Activated CD4-positive, alpha-beta memory T cell treated with anti-CD3 and anti-CD28 coated beads, Interleukin-2, amount 10 ng/mL, durations not matched to agents 7 days and 5 days (primary cell): ENCODE results near the gene LTO1. TPM values are rescaled to one million over a fixed set of nuclear protein-coding genes. Genes with fewer than 3 reads are reported as not detected.

Experiments
- CTCF ChIA-PET: fragments of 350-600 bp; sonication (Branson Sonifier 250); formaldehyde crosslinking; loops from one replicate; lab custom pipeline; 2021; ENCODE audit warnings: antibody characterized with exemption, inconsistent platforms; lab: Charles Lee
- POLR2A ChIA-PET: fragments of 350-600 bp; sonication (Branson Sonifier 250); formaldehyde crosslinking; loops from one replicate; lab custom pipeline; 2021; ENCODE audit warnings: antibody characterized with exemption; lab: Charles Lee
- DNase-seq: peaks from one replicate; pipeline ENCODE4 v3.0.0-alpha.2; 2020
- H3K27ac Mint-ChIP-seq: one replicate; pipeline ENCODE4 v1.8.0; 2021; ENCODE audit warnings: mild to moderate bottlenecking, mixed read lengths
- H3K27me3 Mint-ChIP-seq: one replicate; pipeline ENCODE4 v1.8.0; 2021; ENCODE audit warnings: mixed read lengths
- H3K36me3 Mint-ChIP-seq: one replicate; pipeline ENCODE4 v1.8.0; 2021; ENCODE audit warnings: low read depth, mixed read lengths
- H3K4me1 Mint-ChIP-seq: one replicate; pipeline ENCODE4 v1.8.0; 2021; ENCODE audit warnings: mixed read lengths
- H3K4me3 Mint-ChIP-seq: one replicate; pipeline ENCODE4 v1.8.0; 2021; ENCODE audit warnings: mild to moderate bottlenecking, mixed read lengths
- H3K9me3 Mint-ChIP-seq: one replicate; pipeline ENCODE4 v1.8.0; 2021; ENCODE audit warnings: mixed read lengths
- total RNA-seq, 2 experiments: library from RNA; stranded (reverse); gene quantifications; one replicate each; pipeline ENCODE4 v1.2.3, GENCODE V29; 2021

Gene LTO1
- 10 to 100 TPM; 23.4 to 25.5 TPM for total RNA-seq

DNA sequence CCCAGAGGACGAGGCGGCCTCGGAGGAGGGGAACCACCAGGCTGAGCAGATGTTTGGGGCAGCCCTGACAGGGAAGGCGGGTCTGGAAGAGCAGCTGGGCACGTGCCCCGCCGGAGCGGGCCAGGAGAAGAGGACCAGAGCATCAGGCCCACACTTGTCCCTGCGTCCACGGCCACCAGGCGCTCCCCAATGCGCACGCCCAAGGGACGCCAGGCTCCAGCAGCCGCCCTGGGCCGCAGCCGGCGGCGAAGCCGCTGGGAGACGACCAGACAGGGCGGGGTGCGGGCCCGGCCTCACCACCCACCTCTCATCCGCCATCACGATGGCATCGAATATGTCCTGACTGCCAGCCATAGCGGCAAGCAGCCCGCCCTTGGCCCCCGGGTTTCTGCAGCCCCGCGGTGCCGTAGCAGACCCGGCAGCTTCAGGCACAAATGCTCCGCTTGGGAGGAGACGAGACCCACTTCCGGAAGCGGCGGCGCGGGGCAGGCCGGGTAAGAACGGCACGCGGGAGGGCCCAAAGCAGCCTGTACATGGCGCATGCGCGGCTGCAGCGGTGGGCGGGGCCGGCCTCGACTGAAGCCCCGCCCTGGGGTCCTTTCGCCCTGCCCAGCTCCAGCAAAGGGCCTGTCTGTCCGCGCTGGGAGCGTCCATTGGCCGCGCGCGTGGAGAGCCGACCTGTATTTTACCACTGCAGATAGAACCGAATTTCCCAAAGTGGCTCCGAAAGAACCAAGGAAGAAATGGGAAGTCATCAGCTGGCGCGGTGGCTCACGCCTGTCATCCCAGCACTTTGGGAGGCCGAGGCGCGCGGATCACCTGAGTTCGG, at the start of gene LTO1:
TSS of gene LTO1 (minus strand) at position 468 of the 829 bp plus-strand sequence. CDS start at position 354, 114 bp downstream.
- POLR2A ChIA-PET, result interaction anchor here (0.7 to 1.9 kb wide), 11 partner anchors 10 to 626 kb away, joined by 3 to 7 read pairs (median 4); partner anchors contain the start of genes FADD and TPCN2
- peaks cover 8% of the 10 kb centered on the region for H3K27me3 Mint-ChIP-seq
- peaks cover 9% of the 10 kb centered on the region for H3K36me3 Mint-ChIP-seq

DNA sequence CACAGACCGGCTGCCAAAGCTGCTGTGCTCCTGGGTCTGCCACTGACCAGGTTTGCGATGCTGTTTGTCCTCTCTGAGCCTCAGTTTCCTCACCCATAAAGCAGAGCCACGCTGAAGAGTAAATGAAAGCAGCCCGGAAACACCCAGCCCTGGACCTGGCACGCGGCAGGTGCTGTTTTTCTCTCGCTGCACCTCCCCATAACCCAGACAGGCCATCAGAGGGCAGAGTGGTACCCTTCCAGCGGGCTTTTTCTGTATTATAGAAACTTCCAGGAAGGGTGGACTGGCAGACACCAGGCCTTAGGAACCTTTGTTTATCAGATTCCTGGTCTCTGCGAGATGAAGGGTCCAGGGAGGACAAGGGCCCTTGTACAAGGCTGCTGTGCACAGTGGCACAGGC, 46.6 kb upstream of the LTO1 start:
- no peak overlapping the region for H3K4me3 Mint-ChIP-seq
- H3K27me3 Mint-ChIP-seq, result peaks cover 37% of the 10 kb centered on the region
- H3K4me1 Mint-ChIP-seq, result no peaks in the 10 kb centered on the region
- CTCF ChIA-PET, result interaction anchor here (0.6 kb wide), 1 partner anchor 12 kb away, joined by 3 read pairs; no protein-coding TSS in a partner anchor
- POLR2A ChIA-PET, result no interaction called here
- H3K27ac Mint-ChIP-seq, result no peak overlapping the region
- no peak for DNase-seq
- no peaks in the 10 kb centered on the region for H3K9me3 Mint-ChIP-seq
- no peaks in the 10 kb centered on the region for H3K36me3 Mint-ChIP-seq

More for the DNA sequence above, at the start of gene LTO1:
- H3K9me3 Mint-ChIP-seq, result no peaks in the 10 kb centered on the region
- peaks cover 30% of the 10 kb centered on the region for H3K4me1 Mint-ChIP-seq
- CTCF ChIA-PET, result interaction anchor here (1.1 kb wide), 2 partner anchors 8 to 382 kb away, joined by 3 to 4 read pairs; no protein-coding TSS in a partner anchor
- DNase-seq, result peak; percentile 95
- H3K27ac Mint-ChIP-seq, result peak within 1 kb of the TSS; percentile 85
- H3K4me3 Mint-ChIP-seq, result peak within 1 kb of the TSS; percentile 93

GRCh38 chr11:69721106-69721505, 46.0 kb upstream of the LTO1 start:
- H3K27ac Mint-ChIP-seq, result no peak overlapping the region
- CTCF ChIA-PET, result interaction anchor here (0.6 kb wide), 1 partner anchor 11 kb away, joined by 3 read pairs; no protein-coding TSS in a partner anchor
- H3K4me3 Mint-ChIP-seq, result no peak overlapping the region
- peaks cover 35% of the 10 kb centered on the region for H3K27me3 Mint-ChIP-seq
- no peaks in the 10 kb centered on the region for H3K4me1 Mint-ChIP-seq
- no peaks in the 10 kb centered on the region for H3K9me3 Mint-ChIP-seq
- H3K36me3 Mint-ChIP-seq, result no peaks in the 10 kb centered on the region
- POLR2A ChIA-PET, result no interaction called here
- no peak for DNase-seq

GRCh38 chr11:69718912-69719311, 43.8 kb upstream of the LTO1 start:
- H3K4me1 Mint-ChIP-seq, result no peaks in the 10 kb centered on the region
- H3K4me3 Mint-ChIP-seq, result no peak overlapping the region
- no peaks in the 10 kb centered on the region for H3K9me3 Mint-ChIP-seq
- POLR2A ChIA-PET, result no interaction called here
- peaks cover 25% of the 10 kb centered on the region for H3K27me3 Mint-ChIP-seq
- DNase-seq, result no peak
- CTCF ChIA-PET, result no interaction called here
- no peaks in the 10 kb centered on the region for H3K36me3 Mint-ChIP-seq
- H3K27ac Mint-ChIP-seq, result no peak overlapping the region

DNA sequence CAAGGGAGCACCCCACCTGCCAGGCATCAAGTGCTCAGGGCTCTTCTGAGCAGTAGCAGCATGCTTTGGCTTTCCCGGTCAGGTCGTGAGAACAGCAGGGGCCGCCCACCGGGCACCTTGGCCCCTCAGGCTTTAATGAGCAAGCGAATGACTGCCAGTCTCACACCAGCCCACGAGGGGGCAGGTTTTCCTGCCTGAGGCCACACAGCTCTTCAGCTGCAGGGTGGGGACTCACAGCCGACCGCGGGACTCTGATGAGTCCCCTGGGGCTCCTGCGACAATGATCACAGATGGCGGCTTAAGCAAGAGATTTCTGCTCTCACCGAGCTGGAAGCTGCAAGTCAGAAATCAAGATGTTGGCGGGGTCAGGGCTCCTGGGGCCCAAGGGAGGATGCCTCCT, 43.0 kb upstream of the LTO1 start:
- ChIA-PET CTCF (no interaction called here), POLR2A (no interaction called here)
- no peak for DNase-seq
- H3K27me3 Mint-ChIP-seq, result peaks cover 25% of the 10 kb centered on the region
- H3K27ac Mint-ChIP-seq, result no peak overlapping the region
- H3K4me1 Mint-ChIP-seq, result no peaks in the 10 kb centered on the region
- H3K36me3 Mint-ChIP-seq, result no peaks in the 10 kb centered on the region
- no peaks in the 10 kb centered on the region for H3K9me3 Mint-ChIP-seq
- no peak overlapping the region for H3K4me3 Mint-ChIP-seq

DNA sequence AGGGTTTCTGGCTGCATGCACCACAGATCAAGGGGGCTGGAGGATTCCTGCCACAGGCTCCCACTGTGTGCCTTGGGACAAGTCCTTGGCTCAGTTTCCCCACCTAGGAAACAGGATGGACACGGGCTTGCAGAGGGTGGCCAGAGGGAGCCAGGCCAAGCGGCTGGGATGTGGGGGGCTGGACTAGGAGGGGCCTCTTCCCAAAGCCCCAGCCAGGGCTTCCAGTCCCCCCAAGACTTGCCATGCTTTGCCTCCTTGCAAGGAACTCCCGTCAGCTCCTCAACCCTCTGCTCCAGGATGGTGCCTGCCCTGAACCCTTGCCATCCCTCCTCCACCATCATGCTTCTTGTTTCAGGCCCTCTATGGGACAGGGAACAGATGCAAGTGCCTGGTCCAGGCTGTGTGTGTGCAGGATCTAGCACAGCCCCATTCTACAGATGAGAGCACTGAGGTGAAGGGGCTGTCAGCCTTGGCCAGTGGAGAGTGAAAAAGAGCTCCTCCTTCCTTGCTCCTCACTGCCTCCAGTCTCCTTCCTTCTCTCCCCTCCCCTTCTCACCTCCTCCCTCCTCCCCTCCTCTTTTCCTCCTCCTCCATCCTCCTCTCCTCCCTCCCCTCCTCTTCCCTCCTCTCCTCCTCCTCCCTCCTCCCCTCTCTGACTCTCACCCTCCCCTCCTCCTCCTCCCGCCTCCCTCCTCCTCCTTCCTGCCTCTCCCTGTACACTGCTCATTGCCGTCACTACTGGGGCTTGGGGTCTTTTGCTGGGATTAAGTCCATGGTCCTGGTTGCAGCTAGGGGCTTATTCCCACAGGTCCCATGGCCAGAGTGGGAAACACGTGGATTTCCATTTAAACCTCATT, 42.0 kb upstream of the LTO1 start:
- H3K27me3 Mint-ChIP-seq, result peaks cover 20% of the 10 kb centered on the region
- POLR2A ChIA-PET, result no interaction called here

DNA sequence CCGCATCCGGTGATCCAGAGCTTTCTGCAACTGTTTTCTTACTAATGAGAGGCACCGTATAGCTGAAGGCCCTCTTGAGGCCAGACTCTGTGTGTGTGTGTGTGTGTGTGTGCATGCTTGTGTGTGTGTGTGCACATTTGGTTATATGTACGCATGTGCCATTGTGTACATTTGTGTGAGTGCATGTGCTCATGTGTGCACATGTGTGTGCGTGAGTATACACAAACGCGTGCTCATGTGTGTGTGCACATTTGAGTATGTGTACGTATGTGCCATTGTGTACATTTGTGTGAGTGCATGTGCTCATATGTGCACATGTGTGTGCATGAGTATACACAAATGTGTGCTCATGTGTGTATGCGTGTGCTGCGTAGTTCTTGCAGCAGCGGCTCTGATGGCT, 40.9 kb upstream of the LTO1 start:
- H3K36me3 Mint-ChIP-seq, result no peaks in the 10 kb centered on the region
- peaks cover 16% of the 10 kb centered on the region for H3K27me3 Mint-ChIP-seq
- no peak overlapping the region for H3K4me3 Mint-ChIP-seq
- H3K27ac Mint-ChIP-seq, result no peak overlapping the region
- peaks cover 9% of the 10 kb centered on the region for H3K4me1 Mint-ChIP-seq
- ChIA-PET POLR2A (no interaction called here), CTCF (no interaction called here)
- DNase-seq, result no peak
- no peaks in the 10 kb centered on the region for H3K9me3 Mint-ChIP-seq

More for the DNA sequence above, 42.0 kb upstream of the LTO1 start:
- Mint-ChIP-seq H3K27ac (no peak overlapping the region), H3K4me1 (peaks cover 3% of the 10 kb centered on the region), H3K4me3 (no peak overlapping the region), H3K36me3 (no peaks in the 10 kb centered on the region), H3K9me3 (no peaks in the 10 kb centered on the region)
- CTCF ChIA-PET, result no interaction called here
- no peak for DNase-seq

GRCh38 chr11:69715446-69715845, 40.3 kb upstream of the LTO1 start:
- no peak overlapping the region for H3K27ac Mint-ChIP-seq
- peaks cover 12% of the 10 kb centered on the region for H3K27me3 Mint-ChIP-seq
- POLR2A ChIA-PET, result no interaction called here
- no peaks in the 10 kb centered on the region for H3K36me3 Mint-ChIP-seq
- H3K4me1 Mint-ChIP-seq, result peaks cover 11% of the 10 kb centered on the region
- CTCF ChIA-PET, result no interaction called here
- no peak for DNase-seq
- no peaks in the 10 kb centered on the region for H3K9me3 Mint-ChIP-seq
- no peak overlapping the region for H3K4me3 Mint-ChIP-seq

- peaks cover 11% of the 10 kb centered on the region for H3K4me1 Mint-ChIP-seq
- no peaks in the 10 kb centered on the region for H3K9me3 Mint-ChIP-seq
- no peak overlapping the region for H3K4me3 Mint-ChIP-seq
- H3K36me3 Mint-ChIP-seq, result no peaks in the 10 kb centered on the region
- peak; percentile 42 for DNase-seq
- no peak overlapping the region for H3K27ac Mint-ChIP-seq
- H3K27me3 Mint-ChIP-seq, result peaks cover 6% of the 10 kb centered on the region
- POLR2A ChIA-PET, result interaction anchor here (1.0 kb wide), 1 partner anchor 37 kb away, joined by 3 read pairs; the partner anchor contains the start of gene LTO1
- CTCF ChIA-PET, result no interaction called here
Observed at GRCh38 chr11:69711822-69712801, 37.0 kb upstream of the LTO1 start.

- no peaks in the 10 kb centered on the region for H3K36me3 Mint-ChIP-seq
- CTCF ChIA-PET, result no interaction called here
Observed at GRCh38 chr11:69708736-69709401, 33.7 kb upstream of the LTO1 start.

DNA sequence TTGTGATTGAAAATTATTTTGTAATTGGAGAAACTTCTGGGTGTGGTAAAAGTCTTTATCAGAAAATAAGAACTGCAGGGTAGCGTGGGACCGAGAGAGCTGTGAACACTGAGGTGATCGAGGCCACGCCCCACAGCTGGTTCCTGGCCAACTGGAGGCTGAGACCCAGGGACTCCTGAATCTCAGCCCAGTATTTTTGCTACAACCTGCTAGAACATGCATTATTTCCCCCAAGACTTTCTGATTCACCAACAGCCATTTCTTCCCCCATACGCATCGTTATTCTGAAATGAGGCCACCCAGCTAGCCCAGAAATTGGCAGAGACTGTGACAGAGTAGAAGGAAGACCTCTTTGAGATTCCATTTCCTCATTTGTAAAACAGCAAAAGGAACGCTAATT, 32.0 kb upstream of the LTO1 start:
- no peaks in the 10 kb centered on the region for H3K9me3 Mint-ChIP-seq
- H3K27me3 Mint-ChIP-seq, result peaks cover 41% of the 10 kb centered on the region
- no peaks in the 10 kb centered on the region for H3K36me3 Mint-ChIP-seq
- peaks cover 15% of the 10 kb centered on the region for H3K4me1 Mint-ChIP-seq
- POLR2A ChIA-PET, result no interaction called here
- H3K27ac Mint-ChIP-seq, result no peak overlapping the region
- no peak for DNase-seq
- no peak overlapping the region for H3K4me3 Mint-ChIP-seq
- CTCF ChIA-PET, result interaction anchor here (0.7 kb wide), 1 partner anchor 22 kb away, joined by 4 read pairs; no protein-coding TSS in a partner anchor

More at GRCh38 chr11:69708736-69709401, 33.7 kb upstream of the LTO1 start:
- peaks cover 32% of the 10 kb centered on the region for H3K27me3 Mint-ChIP-seq
- H3K9me3 Mint-ChIP-seq, result no peaks in the 10 kb centered on the region
- DNase-seq, result no peak
- POLR2A ChIA-PET, result no interaction called here
- H3K4me3 Mint-ChIP-seq, result no peak overlapping the region
- H3K27ac Mint-ChIP-seq, result no peak overlapping the region
- peaks cover 16% of the 10 kb centered on the region for H3K4me1 Mint-ChIP-seq
